ENCODE measurements around the gene NOTCH3. TPM values are rescaled to one million over a fixed set of nuclear protein-coding genes. Genes with fewer than 3 reads are reported as not detected.

The NOTCH3 gene
- total and polyA plus RNA-seq, 4 donors, result 0.49 to 3.7 (median 2.9) TPM

DNA sequence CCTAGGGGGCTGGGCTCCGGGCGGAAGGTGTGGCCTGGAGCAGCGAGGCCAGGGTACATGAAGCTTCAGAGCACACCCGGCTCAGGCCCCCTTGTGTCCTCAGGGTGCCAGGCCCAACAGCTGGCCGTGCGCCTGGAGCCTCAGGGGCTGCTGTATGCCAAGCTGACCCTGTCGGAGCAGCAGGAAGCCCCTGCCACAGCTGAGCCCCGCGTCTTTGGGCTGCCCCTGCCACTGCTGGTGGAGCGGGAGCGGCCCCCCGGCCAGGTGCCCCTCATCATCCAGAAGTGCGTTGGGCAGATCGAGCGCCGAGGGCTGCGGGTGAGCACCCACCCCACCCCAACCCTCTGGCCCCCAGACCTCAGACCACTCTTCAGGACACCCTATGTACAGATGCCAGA is 90.4 kb downstream of the NOTCH3 start:
- H3K9ac ChIP-seq (ENCODE audit: low read depth in 1 of 2, low read length in 2 of 2), result no peak overlapping the region
- peaks cover 3 to 12% (median 5%) of the 10 kb centered on the region in 4 donors for H3K36me3 ChIP-seq (ENCODE audit: control insufficient read depth in 4 of 4, insufficient read depth in 3 of 4, low read depth in 1 of 4, low read length in 3 of 4)
- H3K27me3 ChIP-seq (ENCODE audit: control insufficient read depth in 4 of 4, insufficient read depth in 4 of 4, low read length in 3 of 4), result no peaks in the 10 kb centered on the region
- no peak overlapping the region for H3K4me3 ChIP-seq (ENCODE audit: low read depth in 1 of 3, low read length in 3 of 3)
- H3K27ac ChIP-seq (ENCODE audit: low read depth in 1 of 2, low read length in 2 of 2), result no peak overlapping the region
- peaks cover 0 to 9% (median 1%) of the 10 kb centered on the region in 4 donors for H3K4me1 ChIP-seq (ENCODE audit: control insufficient read depth in 4 of 4, insufficient read depth in 4 of 4, low read length in 3 of 4)
- H3K9me3 ChIP-seq (ENCODE audit: control insufficient read depth in 4 of 4, low read length in 3 of 4), result no peaks in the 10 kb centered on the region
- 94% methylated on average over 17 of the region's 17 CpGs for WGBS
- TF ChIP-seq YY1 (IDR thresholded peaks at IDR 0.05), result no peak
- no peak for TF ChIP-seq HNF4G (IDR thresholded peaks at IDR 0.05)
- no peak for TF ChIP-seq FOXA2 (IDR thresholded peaks at IDR 0.05)
- no peak for TF ChIP-seq HNF4A (conservative IDR thresholded peaks at IDR 0.05)
- TF ChIP-seq NR2F2 (IDR thresholded peaks at IDR 0.05), result no peak
- TF ChIP-seq FOXA1 (IDR thresholded peaks at IDR 0.05), result no peak
- TF ChIP-seq RAD21 (IDR thresholded peaks at IDR 0.05), result no peak
- TF ChIP-seq, protein P1, sequence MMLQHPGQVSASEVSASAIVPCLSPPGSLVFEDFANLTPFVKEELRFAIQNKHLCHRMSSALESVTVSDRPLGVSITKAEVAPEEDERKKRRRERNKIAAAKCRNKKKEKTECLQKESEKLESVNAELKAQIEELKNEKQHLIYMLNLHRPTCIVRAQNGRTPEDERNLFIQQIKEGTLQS (IDR thresholded peaks at IDR 0.05), result no peak
- TF ChIP-seq, protein P2, sequence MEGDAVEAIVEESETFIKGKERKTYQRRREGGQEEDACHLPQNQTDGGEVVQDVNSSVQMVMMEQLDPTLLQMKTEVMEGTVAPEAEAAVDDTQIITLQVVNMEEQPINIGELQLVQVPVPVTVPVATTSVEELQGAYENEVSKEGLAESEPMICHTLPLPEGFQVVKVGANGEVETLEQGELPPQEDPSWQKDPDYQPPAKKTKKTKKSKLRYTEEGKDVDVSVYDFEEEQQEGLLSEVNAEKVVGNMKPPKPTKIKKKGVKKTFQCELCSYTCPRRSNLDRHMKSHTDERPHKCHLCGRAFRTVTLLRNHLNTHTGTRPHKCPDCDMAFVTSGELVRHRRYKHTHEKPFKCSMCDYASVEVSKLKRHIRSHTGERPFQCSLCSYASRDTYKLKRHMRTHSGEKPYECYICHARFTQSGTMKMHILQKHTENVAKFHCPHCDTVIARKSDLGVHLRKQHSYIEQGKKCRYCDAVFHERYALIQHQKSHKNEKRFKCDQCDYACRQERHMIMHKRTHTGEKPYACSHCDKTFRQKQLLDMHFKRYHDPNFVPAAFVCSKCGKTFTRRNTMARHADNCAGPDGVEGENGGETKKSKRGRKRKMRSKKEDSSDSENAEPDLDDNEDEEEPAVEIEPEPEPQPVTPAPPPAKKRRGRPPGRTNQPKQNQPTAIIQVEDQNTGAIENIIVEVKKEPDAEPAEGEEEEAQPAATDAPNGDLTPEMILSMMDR (IDR thresholded peaks at IDR 0.05; ENCODE audit: low read depth, low read length, missing input control), result no peak
- TF ChIP-seq JUND (IDR thresholded peaks at IDR 0.05), result no peak
- TF ChIP-seq RXRA (IDR thresholded peaks at IDR 0.05), result no peak
- no peak for TF ChIP-seq GABPA (IDR thresholded peaks at IDR 0.05 in 1 of 2, conservative IDR thresholded peaks at IDR 0.05 in 1 of 2)
- no peak for TF ChIP-seq SP1 (IDR thresholded peaks at IDR 0.05)
- no peak for TF ChIP-seq EGR1 (IDR thresholded peaks at IDR 0.05; ENCODE audit: low read depth in 2 of 2)
- TF ChIP-seq, protein P3, sequence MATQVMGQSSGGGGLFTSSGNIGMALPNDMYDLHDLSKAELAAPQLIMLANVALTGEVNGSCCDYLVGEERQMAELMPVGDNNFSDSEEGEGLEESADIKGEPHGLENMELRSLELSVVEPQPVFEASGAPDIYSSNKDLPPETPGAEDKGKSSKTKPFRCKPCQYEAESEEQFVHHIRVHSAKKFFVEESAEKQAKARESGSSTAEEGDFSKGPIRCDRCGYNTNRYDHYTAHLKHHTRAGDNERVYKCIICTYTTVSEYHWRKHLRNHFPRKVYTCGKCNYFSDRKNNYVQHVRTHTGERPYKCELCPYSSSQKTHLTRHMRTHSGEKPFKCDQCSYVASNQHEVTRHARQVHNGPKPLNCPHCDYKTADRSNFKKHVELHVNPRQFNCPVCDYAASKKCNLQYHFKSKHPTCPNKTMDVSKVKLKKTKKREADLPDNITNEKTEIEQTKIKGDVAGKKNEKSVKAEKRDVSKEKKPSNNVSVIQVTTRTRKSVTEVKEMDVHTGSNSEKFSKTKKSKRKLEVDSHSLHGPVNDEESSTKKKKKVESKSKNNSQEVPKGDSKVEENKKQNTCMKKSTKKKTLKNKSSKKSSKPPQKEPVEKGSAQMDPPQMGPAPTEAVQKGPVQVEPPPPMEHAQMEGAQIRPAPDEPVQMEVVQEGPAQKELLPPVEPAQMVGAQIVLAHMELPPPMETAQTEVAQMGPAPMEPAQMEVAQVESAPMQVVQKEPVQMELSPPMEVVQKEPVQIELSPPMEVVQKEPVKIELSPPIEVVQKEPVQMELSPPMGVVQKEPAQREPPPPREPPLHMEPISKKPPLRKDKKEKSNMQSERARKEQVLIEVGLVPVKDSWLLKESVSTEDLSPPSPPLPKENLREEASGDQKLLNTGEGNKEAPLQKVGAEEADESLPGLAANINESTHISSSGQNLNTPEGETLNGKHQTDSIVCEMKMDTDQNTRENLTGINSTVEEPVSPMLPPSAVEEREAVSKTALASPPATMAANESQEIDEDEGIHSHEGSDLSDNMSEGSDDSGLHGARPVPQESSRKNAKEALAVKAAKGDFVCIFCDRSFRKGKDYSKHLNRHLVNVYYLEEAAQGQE (IDR thresholded peaks at IDR 0.05), result no peak
- TF ChIP-seq, protein P4, sequence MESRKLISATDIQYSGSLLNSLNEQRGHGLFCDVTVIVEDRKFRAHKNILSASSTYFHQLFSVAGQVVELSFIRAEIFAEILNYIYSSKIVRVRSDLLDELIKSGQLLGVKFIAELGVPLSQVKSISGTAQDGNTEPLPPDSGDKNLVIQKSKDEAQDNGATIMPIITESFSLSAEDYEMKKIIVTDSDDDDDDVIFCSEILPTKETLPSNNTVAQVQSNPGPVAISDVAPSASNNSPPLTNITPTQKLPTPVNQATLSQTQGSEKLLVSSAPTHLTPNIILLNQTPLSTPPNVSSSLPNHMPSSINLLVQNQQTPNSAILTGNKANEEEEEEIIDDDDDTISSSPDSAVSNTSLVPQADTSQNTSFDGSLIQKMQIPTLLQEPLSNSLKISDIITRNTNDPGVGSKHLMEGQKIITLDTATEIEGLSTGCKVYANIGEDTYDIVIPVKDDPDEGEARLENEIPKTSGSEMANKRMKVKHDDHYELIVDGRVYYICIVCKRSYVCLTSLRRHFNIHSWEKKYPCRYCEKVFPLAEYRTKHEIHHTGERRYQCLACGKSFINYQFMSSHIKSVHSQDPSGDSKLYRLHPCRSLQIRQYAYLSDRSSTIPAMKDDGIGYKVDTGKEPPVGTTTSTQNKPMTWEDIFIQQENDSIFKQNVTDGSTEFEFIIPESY (IDR thresholded peaks at IDR 0.05), result no peak
- TF ChIP-seq TAF1 (conservative IDR thresholded peaks at IDR 0.05), result no peak
- TF ChIP-seq, protein P5, sequence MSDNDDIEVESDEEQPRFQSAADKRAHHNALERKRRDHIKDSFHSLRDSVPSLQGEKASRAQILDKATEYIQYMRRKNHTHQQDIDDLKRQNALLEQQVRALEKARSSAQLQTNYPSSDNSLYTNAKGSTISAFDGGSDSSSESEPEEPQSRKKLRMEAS (IDR thresholded peaks at IDR 0.05), result no peak
- DNase-seq (ENCODE audit: low spot score), result no peak

Measured in liver (tissue), 9 donors.